Stimulated activated CD8-positive, alpha-beta memory T cell treated with anti-CD3 and anti-CD28 coated beads, Interleukin-15, amount 100 ng/mL, for 4 hours (primary cell): ENCODE results near the gene TEAD1.

ENCODE experiments used
- DNase-seq, 2 donors: peaks; one replicate each; pipeline ENCODE4 v3.0.0-alpha.2; 2020; ENCODE audit warnings: low read depth in 2 of 2

The TEAD1 gene

GRCh38 chr11:12686246-12687060, 12.2 kb downstream of the TEAD1 start:
- DNase-seq, result no peak

- DNase-seq, result no peak
Measured at GRCh38 chr11:12687216-12687623, 13.0 kb downstream of the TEAD1 start.

GRCh38 chr11:12687740-12688139, 13.5 kb downstream of the TEAD1 start:
- DNase-seq, result no peak

- DNase-seq, result no peak
Measured at GRCh38 chr11:12689029-12689755, 15.0 kb downstream of the TEAD1 start.

GRCh38 chr11:12690663-12691062, 16.4 kb downstream of the TEAD1 start:
- DNase-seq, result no peak

- DNase-seq, result no peak
Measured at GRCh38 chr11:12691473-12691872, 17.3 kb downstream of the TEAD1 start.

- no peak for DNase-seq
Measured at GRCh38 chr11:12692229-12693075, 18.2 kb downstream of the TEAD1 start.

- DNase-seq, result no peak
Measured at GRCh38 chr11:12693094-12693478, 18.9 kb downstream of the TEAD1 start.

GRCh38 chr11:12693479-12694182, 19.4 kb downstream of the TEAD1 start:
- DNase-seq, result no peak

- no peak for DNase-seq
Measured at GRCh38 chr11:12694183-12694531, 19.9 kb downstream of the TEAD1 start.

GRCh38 chr11:12695221-12695794, 21.1 kb downstream of the TEAD1 start:
- no peak for DNase-seq

GRCh38 chr11:12695873-12696272, 21.7 kb downstream of the TEAD1 start:
- DNase-seq, result no peak

- DNase-seq, result no peak
Measured at GRCh38 chr11:12696911-12697581, 22.8 kb downstream of the TEAD1 start.

GRCh38 chr11:12698048-12698447, 23.8 kb downstream of the TEAD1 start:
- DNase-seq, result no peak

- DNase-seq, result no peak
Measured at GRCh38 chr11:12701811-12702592, 27.8 kb downstream of the TEAD1 start.

GRCh38 chr11:12702999-12703453, 28.8 kb downstream of the TEAD1 start:
- no peak for DNase-seq

- no peak for DNase-seq
Measured at GRCh38 chr11:12704049-12704448, 29.8 kb downstream of the TEAD1 start.

- DNase-seq, result no peak
Measured at GRCh38 chr11:12705874-12706273, 31.7 kb downstream of the TEAD1 start.

GRCh38 chr11:12706545-12707499, 32.6 kb downstream of the TEAD1 start:
- no peak for DNase-seq
